Measurements from ENCODE around the gene EMSY.
"Not testable (repeated sequence)": the region's sequence is repeated elsewhere in the genome, so short reads cannot be mapped to it uniquely, and the experiment has no call there.

The EMSY gene

DNA sequence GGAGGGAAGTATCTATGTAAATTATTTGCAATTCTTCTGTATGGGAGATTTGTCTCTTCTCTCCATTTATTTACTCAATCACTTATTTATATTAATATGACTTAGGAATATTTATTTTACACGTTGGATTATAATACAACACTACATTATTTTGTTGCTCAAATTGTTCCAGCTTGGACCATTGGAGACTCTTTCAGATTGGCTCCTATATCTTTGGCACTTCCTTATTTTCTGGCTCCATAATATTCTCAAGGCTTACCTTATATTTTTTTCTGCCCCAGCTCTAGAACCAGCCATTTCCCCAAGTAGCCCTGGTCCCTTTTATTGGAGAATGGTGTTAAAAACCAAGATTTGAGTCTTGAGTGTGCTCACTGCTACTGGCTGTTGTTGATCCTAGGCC is 123.8 kb downstream of the EMSY start:
- no peak for DNase-seq (ENCODE audit: low read depth in 1 of 2, low spot score in 1 of 2)

- DNase-seq (ENCODE audit: low read depth in 1 of 2, low spot score in 1 of 2) = not testable (repeated sequence)
These were observed 127.5 kb downstream of the EMSY start for GRCh38 chr11:76572181-76572875.

DNA sequence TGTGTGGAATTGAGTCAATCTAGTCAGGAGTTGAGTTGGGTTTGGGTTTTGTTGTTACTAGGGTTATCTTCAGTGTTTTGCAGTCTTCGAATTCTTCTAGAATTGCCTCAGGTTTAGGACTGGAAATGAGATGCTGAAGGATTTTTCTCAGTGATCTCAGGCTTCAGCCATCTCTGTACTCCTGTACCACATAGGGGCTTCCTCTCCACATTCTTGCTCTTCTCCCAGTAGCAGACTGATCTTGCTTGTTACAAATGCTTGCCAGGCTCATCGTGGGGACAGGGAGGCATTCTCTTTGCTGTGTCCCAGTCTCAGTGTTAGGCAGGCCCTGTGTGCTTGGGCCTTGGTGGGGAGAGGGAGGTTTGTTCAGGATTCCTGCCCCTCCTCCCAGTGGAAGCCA is 129.6 kb downstream of the EMSY start:
- no peak for DNase-seq (ENCODE audit: low read depth in 1 of 2, low spot score in 1 of 2)

DNA sequence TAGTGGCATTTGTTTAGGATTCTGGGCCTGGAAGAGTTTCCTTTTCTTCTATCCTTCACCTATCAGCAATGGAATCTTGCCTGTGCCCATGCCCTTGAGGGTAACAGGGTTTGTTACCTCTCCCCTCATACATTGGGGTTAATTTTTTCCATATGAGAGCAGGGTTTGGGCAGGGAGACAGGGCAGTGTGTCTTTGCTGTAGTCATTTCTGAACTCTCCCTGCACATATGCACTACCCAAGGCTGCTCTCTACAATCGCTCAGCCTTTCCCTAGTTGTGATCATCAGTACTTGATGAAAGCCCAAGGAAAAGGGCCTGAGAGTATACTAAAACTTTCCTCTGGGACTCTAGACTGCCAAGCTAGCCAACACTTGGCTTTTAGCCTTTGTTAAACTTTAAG is 130.1 kb downstream of the EMSY start:
- no peak for DNase-seq (ENCODE audit: low read depth in 1 of 2, low spot score in 1 of 2)

DNA sequence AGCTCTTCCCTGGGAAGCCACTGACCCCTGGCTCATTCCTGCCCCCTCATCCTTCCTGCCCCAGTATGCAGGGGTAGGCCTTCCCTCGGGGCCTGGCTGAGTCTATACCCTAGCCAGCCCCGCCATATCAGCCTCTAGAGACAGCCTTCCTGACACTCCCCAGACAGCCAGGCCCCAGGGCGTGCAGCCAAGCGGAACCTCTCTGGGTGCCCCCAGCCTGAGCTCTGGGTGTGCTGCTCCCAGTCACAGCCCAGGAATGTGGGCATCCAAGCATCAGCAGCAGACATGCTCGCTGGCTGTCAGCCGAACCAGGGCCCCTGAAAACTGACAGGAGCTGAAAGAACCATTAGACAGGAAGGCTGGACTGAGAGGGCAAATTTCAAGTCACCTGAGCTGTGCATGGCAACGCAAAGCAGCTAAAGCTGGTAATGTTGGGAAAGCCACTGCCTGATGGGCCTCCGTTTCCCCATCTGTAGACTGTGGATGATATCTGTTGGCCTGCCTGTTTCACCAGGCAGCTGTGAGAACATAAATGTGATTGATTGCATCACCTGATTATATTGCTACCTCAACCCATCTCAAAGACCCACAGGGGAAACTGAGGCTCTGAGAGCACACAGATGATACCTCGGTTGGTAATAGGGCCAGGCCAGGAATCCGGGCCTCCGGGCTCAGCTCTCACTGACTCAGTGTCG is 132.6 kb downstream of the EMSY start:
- no peak for DNase-seq (ENCODE audit: low read depth in 1 of 2, low spot score in 1 of 2)

GRCh38 chr11:76577921-76578653 is 133.3 kb downstream of the EMSY start:
- no peak for DNase-seq (ENCODE audit: low read depth in 1 of 2, low spot score in 1 of 2)

DNA sequence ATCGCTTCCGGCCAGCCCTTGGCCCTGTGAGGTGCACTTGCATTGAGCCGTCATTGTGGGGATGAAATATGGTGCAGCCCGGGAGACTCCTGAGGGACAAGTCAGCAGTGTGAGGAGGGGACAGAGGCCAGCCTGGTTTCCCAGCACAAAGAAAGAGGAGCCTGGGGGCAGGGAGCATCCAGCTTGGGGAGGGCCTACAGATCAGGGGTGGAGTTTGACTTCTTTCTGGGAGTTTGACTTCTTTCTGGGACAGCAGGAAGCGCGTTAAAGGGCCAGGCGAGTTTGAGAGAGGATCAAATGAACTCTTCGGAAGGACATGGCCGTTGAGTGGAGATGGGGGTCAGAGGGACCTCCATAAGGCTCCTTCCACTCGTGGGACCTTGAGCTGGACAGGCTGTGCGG is 133.8 kb downstream of the EMSY start:
- no peak for DNase-seq (ENCODE audit: low read depth in 1 of 2, low spot score in 1 of 2)

- no peak for DNase-seq (ENCODE audit: low read depth in 1 of 2, low spot score in 1 of 2)
These were observed 134.4 kb downstream of the EMSY start for GRCh38 chr11:76579056-76579751.

DNA sequence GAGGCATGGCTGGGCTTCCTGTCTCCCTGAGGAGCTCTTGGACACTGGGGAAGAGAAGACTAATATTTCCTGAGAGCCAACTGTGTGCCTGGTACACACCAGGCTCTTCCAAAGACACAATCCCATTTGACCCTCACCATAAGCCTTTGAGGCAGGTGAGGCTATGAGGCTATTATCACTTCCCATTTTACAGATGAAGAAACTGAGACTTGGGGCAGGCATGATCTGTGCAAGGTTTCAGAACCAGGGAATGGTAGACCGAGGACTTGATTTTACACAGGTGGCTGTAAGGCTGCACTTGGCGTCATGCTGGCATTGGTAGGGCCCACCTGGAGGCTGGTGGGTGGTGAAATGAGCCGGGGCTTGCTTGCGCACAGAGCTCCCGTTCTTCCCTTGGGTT is 134.9 kb downstream of the EMSY start:
- DNase-seq (ENCODE audit: low read depth in 1 of 2, low spot score in 1 of 2) = no peak

- DNase-seq (ENCODE audit: low read depth in 1 of 2, low spot score in 1 of 2) = not testable (repeated sequence)
These were observed 137.7 kb downstream of the EMSY start for GRCh38 chr11:76582471-76582870.

DNA sequence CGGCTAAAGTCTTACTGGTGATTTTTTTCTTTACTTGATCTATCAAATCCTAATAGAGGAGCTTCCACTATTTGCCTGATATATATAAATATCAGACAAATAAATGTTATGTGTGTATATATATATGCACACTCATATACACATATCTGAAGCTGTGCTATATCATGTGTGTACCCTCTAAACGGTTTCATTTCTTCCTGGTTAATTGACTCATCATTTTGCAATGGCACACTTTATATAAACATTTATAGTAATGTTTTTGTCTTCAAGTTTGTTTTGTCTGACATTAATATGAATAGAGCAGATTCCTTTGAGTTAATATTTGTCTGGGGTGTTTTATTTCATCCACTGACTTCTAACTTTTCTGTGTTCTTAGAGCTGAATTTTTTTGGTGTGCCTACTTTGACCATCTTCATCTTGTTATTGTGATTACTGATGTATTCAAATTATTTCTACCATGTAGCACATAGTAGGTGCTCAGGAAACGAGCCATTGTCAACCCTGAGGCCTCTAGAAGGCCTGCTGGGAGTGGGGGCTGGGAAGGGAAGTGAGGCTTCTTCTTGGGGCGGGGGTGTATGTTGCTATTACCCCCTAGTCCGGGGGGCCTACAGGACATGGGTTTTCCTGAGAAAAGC is 143.1 kb downstream of the EMSY start:
- DNase-seq (ENCODE audit: low read depth in 1 of 2, low spot score in 1 of 2) = no peak

- no peak for DNase-seq (ENCODE audit: low read depth in 1 of 2, low spot score in 1 of 2)
These were observed 143.9 kb downstream of the EMSY start for GRCh38 chr11:76588455-76589325.

GRCh38 chr11:76589477-76589876 is 144.7 kb downstream of the EMSY start:
- DNase-seq (ENCODE audit: low read depth in 1 of 2, low spot score in 1 of 2) = no peak

- no peak for DNase-seq (ENCODE audit: low read depth in 1 of 2, low spot score in 1 of 2)
These were observed 145.4 kb downstream of the EMSY start for GRCh38 chr11:76589964-76590950.

- no peak for DNase-seq (ENCODE audit: low read depth in 1 of 2, low spot score in 1 of 2)
These were observed 146.6 kb downstream of the EMSY start for GRCh38 chr11:76591416-76591815.

DNA sequence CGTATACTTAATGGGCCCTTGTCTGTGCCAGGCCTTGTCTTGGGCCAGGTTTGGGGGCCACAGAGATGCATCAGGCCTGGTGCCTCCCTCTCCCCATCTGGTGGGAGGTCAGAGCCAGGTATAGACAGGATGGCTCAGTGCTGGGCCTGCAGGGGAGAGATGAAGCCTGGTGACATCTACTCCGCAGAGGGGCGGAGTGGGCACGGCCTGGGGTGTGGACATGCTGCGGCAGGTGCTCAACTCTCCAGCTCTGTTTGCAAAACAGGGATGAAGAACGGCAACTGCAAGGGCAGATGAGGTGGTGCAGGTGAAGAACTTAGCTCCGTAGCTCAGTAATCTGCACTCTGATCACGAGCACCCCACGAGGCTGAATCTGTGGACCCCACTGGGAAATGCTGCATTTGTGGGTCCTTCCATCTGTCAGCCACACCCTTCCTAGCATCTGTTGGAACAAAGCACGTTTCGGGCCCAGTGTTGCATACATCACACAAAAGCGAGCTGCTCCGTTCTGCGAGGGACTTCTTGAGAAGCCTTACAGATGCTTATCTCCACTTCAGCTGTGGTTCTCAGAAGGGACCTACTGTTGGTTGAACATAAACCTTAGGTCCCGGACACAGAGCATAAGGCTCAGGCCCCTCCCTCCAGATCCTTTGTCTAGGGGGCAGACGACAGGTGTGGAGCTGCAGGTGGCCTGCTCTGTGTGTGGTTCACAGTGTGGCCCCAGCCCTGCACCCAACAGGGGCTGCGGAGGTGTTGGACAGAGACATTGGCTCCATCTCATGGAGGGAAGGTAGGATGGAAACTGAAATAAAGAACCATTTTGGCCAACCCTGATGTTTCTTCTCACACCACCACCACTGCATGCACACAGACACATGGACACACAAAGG is 147.5 kb downstream of the EMSY start:
- DNase-seq (ENCODE audit: low read depth in 1 of 2, low spot score in 1 of 2) = no peak

- DNase-seq (ENCODE audit: low read depth in 1 of 2, low spot score in 1 of 2) = no peak
These were observed 148.1 kb downstream of the EMSY start for GRCh38 chr11:76592961-76593360.

GRCh38 chr11:76595091-76595490 is 150.3 kb downstream of the EMSY start:
- DNase-seq (ENCODE audit: low read depth in 1 of 2, low spot score in 1 of 2) = not testable (repeated sequence)
